Prostate gland (tissue), 2 donors: Measurements from ENCODE around the gene FFAR4. TPM values are rescaled to one million over a fixed set of nuclear protein-coding genes. Genes with fewer than 3 reads are reported as not detected.

ENCODE experiments used
- DNase-seq: peaks from one replicate; pipeline ENCODE4 v3.0.0-alpha.2; 2019; ENCODE audit warnings: low spot score
- H3K27ac ChIP-seq, 2 donors: fragments of 200-600 bp; sonication (generic); 2 replicates each; pipeline ENCODE4 v1.5.1; 2017 to 2019
- H3K27me3 ChIP-seq: fragments of 200-600 bp; sonication (generic); replicated peaks from 2 replicates; pipeline ENCODE4 v1.5.1; 2019; ENCODE audit not compliant: insufficient read depth
- H3K36me3 ChIP-seq, 2 donors: fragments of 200-600 bp; sonication (generic); 1 replicate in 1 of 2; 2 replicates in 1 of 2; pipeline versions ENCODE4 v1.5.1 to v1.8.1; 2017 to 2019
- H3K4me1 ChIP-seq: fragments of 200-600 bp; sonication (generic); replicated peaks from 2 replicates; pipeline ENCODE4 v1.5.1; 2019
- H3K4me3 ChIP-seq, 2 donors: fragments of 200-600 bp; sonication (generic); 2 replicates each; pipeline ENCODE4 v1.5.1; 2017 to 2019
- H3K9me3 ChIP-seq: fragments of 200-600 bp; sonication (generic); 2 replicates; pipeline ENCODE4 v1.5.1; 2017
- POLR2A ChIP-seq: fragments of 450-650 bp; IDR thresholded peaks from one replicate; pipeline ENCODE4 v1.6.1; 2016; ENCODE audit warnings: antibody characterized with exemption, mild to moderate bottlenecking
- POLR2AphosphoS5 ChIP-seq: sonication (generic); formaldehyde crosslinking; IDR thresholded peaks from one replicate; pipeline ENCODE4 v1.6.1; 2017; ENCODE audit warnings: antibody characterized with exemption
- WGBS: methylation state at CpG from one replicate; pipeline ENCODE4 v1.1.5; 2018; 5-methylcytosine and 5-hydroxymethylcytosine counted together
- intact Hi-C: fragments of 100-400 bp; cut with DNase I; formaldehyde crosslinking; loops from one replicate; pipeline ENCODE4 v1.14.2; 2022
- total RNA-seq, 2 donors: library from RNA; depleted of rRNA; stranded (reverse); fragments of >200 nt; gene quantifications; one replicate each; pipeline ENCODE4 v1.1.0, GENCODE V29; 2016
- TF ChIP-seq, protein P1 (sequence below), 4 experiments: fragments of 200-600 bp in 2 of 4; fragments of 450-650 bp in 2 of 4; sonication (generic) in 2 of 4; IDR thresholded peaks; 1 replicate in 3 of 4; 2 replicates in 1 of 4; pipeline ENCODE4 v1.5.1; 2016 to 2019; ENCODE audit warnings: antibody characterized with exemption in 4 of 4, mild to moderate bottlenecking in 2 of 4, moderate library complexity in 2 of 4

Gene FFAR4
- total RNA-seq, 2 donors from 2014 or later: 0.18 TPM; not detected in 1

- Histone ChIP-seq H3K27me3 (no peaks in the 10 kb centered on the region), H3K36me3 (no peaks in the 10 kb centered on the region), H3K27ac (no peak overlapping the region), H3K4me3 (peak overlapping the region in 1 of 2 donors; percentile 17), H3K4me1 (no peaks in the 10 kb centered on the region), H3K9me3 (no peaks in the 10 kb centered on the region)
- 12% methylated on average over 7 of the region's 7 CpGs for WGBS
- intact Hi-C loops: no loop called here
- DNase-seq: no peak
- TF ChIP-seq, protein P1, sequence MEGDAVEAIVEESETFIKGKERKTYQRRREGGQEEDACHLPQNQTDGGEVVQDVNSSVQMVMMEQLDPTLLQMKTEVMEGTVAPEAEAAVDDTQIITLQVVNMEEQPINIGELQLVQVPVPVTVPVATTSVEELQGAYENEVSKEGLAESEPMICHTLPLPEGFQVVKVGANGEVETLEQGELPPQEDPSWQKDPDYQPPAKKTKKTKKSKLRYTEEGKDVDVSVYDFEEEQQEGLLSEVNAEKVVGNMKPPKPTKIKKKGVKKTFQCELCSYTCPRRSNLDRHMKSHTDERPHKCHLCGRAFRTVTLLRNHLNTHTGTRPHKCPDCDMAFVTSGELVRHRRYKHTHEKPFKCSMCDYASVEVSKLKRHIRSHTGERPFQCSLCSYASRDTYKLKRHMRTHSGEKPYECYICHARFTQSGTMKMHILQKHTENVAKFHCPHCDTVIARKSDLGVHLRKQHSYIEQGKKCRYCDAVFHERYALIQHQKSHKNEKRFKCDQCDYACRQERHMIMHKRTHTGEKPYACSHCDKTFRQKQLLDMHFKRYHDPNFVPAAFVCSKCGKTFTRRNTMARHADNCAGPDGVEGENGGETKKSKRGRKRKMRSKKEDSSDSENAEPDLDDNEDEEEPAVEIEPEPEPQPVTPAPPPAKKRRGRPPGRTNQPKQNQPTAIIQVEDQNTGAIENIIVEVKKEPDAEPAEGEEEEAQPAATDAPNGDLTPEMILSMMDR (IDR thresholded peaks at IDR 0.05): no peak
- TF ChIP-seq POLR2A (no peak), POLR2AphosphoS5 (no peak)
These were observed 35.3 kb downstream of the FFAR4 start for GRCh38 chr10:93601774-93602162.

- TF ChIP-seq, protein P1 (IDR thresholded peaks at IDR 0.05): no peak
- TF ChIP-seq POLR2AphosphoS5 (no peak), POLR2A (no peak)
- H3K27ac ChIP-seq: no peak overlapping the region
- H3K27me3 ChIP-seq: no peaks in the 10 kb centered on the region
- H3K36me3 ChIP-seq: no peaks in the 10 kb centered on the region
- WGBS: 97% methylated on average over 2 of the region's 2 CpGs
- H3K4me1 ChIP-seq: no peaks in the 10 kb centered on the region
- intact Hi-C loops: no loop called here
- H3K9me3 ChIP-seq: no peaks in the 10 kb centered on the region
- no peak overlapping the region for H3K4me3 ChIP-seq
- DNase-seq: no peak
These were observed 36.6 kb downstream of the FFAR4 start for GRCh38 chr10:93603023-93603422.

DNA sequence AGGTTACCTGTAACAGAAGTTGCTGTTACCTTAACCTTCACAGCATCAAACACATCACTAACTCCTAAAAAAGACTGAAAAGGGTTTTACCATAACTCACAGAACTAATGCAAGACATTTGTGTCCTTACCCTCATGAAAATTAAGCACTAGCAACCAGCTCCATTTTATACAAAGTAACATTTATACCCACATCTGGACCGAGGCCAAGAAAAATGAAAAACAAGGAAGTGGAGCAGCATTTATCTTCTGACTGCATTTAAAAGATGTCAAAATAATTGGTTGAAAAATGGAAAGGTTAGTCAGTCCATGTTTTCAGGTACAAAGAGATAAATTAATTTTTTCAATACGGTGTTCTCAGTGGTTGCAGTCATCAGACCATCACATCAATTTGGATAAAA, 37.7 kb downstream of the FFAR4 start:
- Histone ChIP-seq H3K4me1 (no peaks in the 10 kb centered on the region), H3K36me3 (no peaks in the 10 kb centered on the region), H3K27me3 (no peaks in the 10 kb centered on the region), H3K9me3 (no peaks in the 10 kb centered on the region), H3K4me3 (no peak overlapping the region), H3K27ac (no peak overlapping the region)
- TF ChIP-seq POLR2A (no peak), POLR2AphosphoS5 (no peak)
- TF ChIP-seq, protein P1 (IDR thresholded peaks at IDR 0.05): no peak
- no peak for DNase-seq
- intact Hi-C loops: no loop called here
- 55% methylated on average over 2 of the region's 2 CpGs for WGBS

DNA sequence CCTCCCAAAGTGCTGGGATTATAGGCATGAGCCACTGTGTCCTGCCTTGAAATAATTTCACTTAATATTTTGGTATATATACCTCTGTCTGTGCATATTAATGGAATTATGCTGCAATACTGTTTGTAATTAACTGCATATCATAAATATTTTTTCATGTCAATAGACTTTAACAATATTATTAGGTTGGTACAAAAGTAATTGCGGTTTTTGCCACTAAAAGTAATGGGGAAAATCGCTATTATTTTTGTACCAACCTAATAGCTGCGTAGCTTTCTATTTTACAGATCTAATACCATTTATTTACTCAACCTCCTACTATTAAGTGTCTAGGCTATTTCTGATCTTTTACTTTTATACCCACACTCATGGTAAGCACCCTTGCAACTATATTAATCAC, 42.0 kb downstream of the FFAR4 start:
- 87% methylated on average over 3 of the region's 3 CpGs for WGBS

DNA sequence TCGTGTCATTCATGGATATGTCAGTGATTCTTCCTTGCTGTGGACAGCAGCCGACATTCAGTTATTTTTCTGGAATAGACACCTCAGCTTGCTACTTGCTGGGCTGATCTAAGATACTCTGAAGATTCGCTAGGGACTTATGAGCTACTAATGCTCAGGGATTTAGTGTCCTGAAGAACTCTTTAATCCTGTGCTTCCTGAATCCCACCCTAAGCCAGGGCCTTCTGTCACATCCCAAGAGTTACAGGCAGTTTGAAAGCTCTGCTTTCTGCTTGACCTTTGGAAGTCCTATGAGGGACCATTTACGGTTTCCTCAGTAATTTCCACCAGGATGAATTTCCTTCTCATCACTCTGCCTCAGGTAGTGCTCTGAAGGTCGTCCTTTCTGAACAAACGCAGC, 45.8 kb downstream of the FFAR4 start, which contains the start of gene PDE6C:
TSS of gene PDE6C (plus strand) at position 227 of the 400 bp plus-strand sequence. CDS start 189 bp downstream, outside the sequence.
- 91% methylated on average over 6 of the region's 6 CpGs for WGBS
- Histone ChIP-seq H3K36me3 (no peaks in the 10 kb centered on the region), H3K27me3 (no peaks in the 10 kb centered on the region), H3K4me1 (no peaks in the 10 kb centered on the region), H3K27ac (no peak within 1 kb of the TSS), H3K4me3 (no peak within 1 kb of the TSS), H3K9me3 (no peaks in the 10 kb centered on the region)
- TF ChIP-seq, protein P1 (IDR thresholded peaks at IDR 0.05): no peak
- TF ChIP-seq POLR2AphosphoS5: no peak
- no peak for TF ChIP-seq POLR2A
- DNase-seq: no peak
- intact Hi-C loops: no loop called here

More for the DNA sequence above, 42.0 kb downstream of the FFAR4 start:
- no peak for DNase-seq
- H3K4me3 ChIP-seq: no peak overlapping the region
- intact Hi-C loops: no loop called here
- no peak overlapping the region for H3K27ac ChIP-seq
- no peaks in the 10 kb centered on the region for H3K9me3 ChIP-seq
- no peaks in the 10 kb centered on the region for H3K36me3 ChIP-seq
- H3K4me1 ChIP-seq: no peaks in the 10 kb centered on the region
- no peak for TF ChIP-seq POLR2AphosphoS5
- TF ChIP-seq, protein P1 (IDR thresholded peaks at IDR 0.05): no peak
- TF ChIP-seq POLR2A: no peak
- H3K27me3 ChIP-seq: no peaks in the 10 kb centered on the region
